Osteoblast (primary cell): ENCODE measurements around the gene RCOR1. TPM values are rescaled to one million over a fixed set of nuclear protein-coding genes. Genes with fewer than 3 reads are reported as not detected.

Experiments used
- DNase-seq: peaks from one replicate; pipeline ENCODE4 v3.0.0; 2011; ENCODE audit warnings: low spot score, mixed read lengths; ENCODE audit not compliant: insufficient read length; ENCODE audit errors: missing footprints
- H2AFZ ChIP-seq: 2 replicates; pipeline ENCODE4 v1.6.0; 2011; ENCODE audit warnings: mild to moderate bottlenecking, low read length
- H3K27ac ChIP-seq: 2 replicates; pipeline ENCODE4 v1.5.1; 2011; ENCODE audit warnings: mild to moderate bottlenecking, low read depth, low read length, moderate library complexity
- H3K27me3 ChIP-seq: 2 replicates; pipeline ENCODE4 v1.6.0; 2012; ENCODE audit warnings: mild to moderate bottlenecking, control low read depth, inconsistent platforms, low read length, moderate library complexity; ENCODE audit not compliant: insufficient read depth
- H3K36me3 ChIP-seq: 2 replicates; pipeline ENCODE4 v1.5.1; 2011; ENCODE audit warnings: mild to moderate bottlenecking, low read length, control low read depth, moderate library complexity; ENCODE audit not compliant: insufficient read depth
- H3K4me1 ChIP-seq: 2 replicates; pipeline ENCODE4 v1.5.1; 2011; ENCODE audit warnings: mild to moderate bottlenecking, low read length, control low read depth, moderate library complexity; ENCODE audit not compliant: insufficient read depth
- H3K4me2 ChIP-seq: 2 replicates; pipeline ENCODE4 v1.6.0; 2011; ENCODE audit warnings: mild to moderate bottlenecking, low read length; ENCODE audit not compliant: insufficient read depth
- H3K4me3 ChIP-seq: fragments of 200-600 bp; sonication (generic); 3 replicates; pipeline ENCODE4 v1.5.1; 2012; ENCODE audit warnings: mild to moderate bottlenecking, low read length, inconsistent platforms; ENCODE audit not compliant: insufficient read depth
- H3K79me2 ChIP-seq: 2 replicates; pipeline ENCODE4 v1.6.0; 2012; ENCODE audit warnings: mild to moderate bottlenecking, low read length, control low read depth, inconsistent platforms; ENCODE audit not compliant: insufficient read depth
- H3K9me3 ChIP-seq: 2 replicates; pipeline ENCODE4 v1.5.1; 2011; ENCODE audit warnings: low read depth, low read length, control low read depth
- H4K20me1 ChIP-seq: 2 replicates; pipeline ENCODE4 v1.6.0; 2012; ENCODE audit warnings: mild to moderate bottlenecking, low read length, control low read depth; ENCODE audit not compliant: insufficient read depth
- total RNA-seq: library from RNA; depleted of rRNA; stranded (reverse); fragments of >200 nt; gene quantifications from 2 replicates; pipeline ENCODE4 v1.2.3, GENCODE V29; 2012
- TF ChIP-seq, protein P1 (sequence below): IDR thresholded peaks from 2 replicates; pipeline ENCODE4 v1.5.1; 2011; ENCODE audit warnings: mild to moderate bottlenecking, low read depth, low read length, moderate library complexity; ENCODE audit errors: extremely low read depth

Gene RCOR1
- total RNA-seq, 1 donor: 11.6 TPM

DNA sequence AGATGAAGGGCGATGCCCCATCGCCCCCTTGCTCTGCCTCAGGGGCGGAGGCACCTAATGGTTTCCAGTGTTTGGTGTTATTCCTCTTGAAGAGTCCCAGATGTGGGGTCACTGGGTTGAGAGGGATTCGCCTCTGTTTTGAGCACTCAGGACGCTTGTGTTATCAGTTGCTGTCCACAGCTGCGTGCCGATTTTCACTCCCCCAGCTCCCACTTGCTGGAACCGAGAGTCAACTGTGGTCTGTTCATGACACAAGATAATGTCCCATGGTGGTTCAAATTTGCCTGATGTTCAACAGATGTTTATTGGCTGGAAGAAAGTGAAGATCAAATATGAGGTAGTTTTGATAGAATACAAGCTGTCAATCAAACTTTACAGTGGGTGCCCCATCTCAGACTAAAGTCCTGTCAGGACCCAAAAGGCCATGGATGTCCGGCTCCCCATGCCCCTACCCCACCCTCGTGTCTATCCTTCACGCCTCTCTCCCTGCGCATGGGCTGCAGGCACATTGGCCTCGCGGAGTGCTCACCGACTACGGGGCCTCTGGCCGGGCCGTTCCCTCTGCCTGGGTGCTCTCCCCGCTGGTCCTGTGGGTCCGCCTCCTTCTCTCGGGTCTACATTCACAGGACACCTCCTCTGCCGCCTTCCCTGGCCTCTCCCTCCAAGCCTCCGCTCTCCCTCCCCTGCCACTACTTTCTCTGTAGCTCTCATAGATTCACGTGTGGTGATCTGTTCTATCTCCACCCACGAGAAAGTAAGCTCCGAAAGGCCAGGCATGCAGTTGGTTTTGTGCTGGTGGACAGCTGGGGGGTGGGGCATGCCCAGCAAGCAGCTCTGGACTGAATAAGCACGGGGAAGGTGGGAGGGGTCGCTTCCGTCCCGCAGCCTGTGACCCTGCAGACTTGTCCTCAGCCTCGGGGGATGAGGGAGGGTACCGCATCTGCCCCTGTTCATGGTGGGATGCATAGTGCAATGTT, 178.0 kb downstream of the RCOR1 start:
- no peak overlapping the region for H3K4me2 ChIP-seq
- peak; percentile 55 for DNase-seq
- no peak overlapping the region for H3K27ac ChIP-seq
- H4K20me1 ChIP-seq: no peaks in the 10 kb centered on the region
- no peaks in the 10 kb centered on the region for H3K79me2 ChIP-seq
- peaks cover 6% of the 10 kb centered on the region for H3K4me1 ChIP-seq
- TF ChIP-seq, protein P1, sequence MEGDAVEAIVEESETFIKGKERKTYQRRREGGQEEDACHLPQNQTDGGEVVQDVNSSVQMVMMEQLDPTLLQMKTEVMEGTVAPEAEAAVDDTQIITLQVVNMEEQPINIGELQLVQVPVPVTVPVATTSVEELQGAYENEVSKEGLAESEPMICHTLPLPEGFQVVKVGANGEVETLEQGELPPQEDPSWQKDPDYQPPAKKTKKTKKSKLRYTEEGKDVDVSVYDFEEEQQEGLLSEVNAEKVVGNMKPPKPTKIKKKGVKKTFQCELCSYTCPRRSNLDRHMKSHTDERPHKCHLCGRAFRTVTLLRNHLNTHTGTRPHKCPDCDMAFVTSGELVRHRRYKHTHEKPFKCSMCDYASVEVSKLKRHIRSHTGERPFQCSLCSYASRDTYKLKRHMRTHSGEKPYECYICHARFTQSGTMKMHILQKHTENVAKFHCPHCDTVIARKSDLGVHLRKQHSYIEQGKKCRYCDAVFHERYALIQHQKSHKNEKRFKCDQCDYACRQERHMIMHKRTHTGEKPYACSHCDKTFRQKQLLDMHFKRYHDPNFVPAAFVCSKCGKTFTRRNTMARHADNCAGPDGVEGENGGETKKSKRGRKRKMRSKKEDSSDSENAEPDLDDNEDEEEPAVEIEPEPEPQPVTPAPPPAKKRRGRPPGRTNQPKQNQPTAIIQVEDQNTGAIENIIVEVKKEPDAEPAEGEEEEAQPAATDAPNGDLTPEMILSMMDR: no peak
- H3K27me3 ChIP-seq: no peaks in the 10 kb centered on the region
- H3K9me3 ChIP-seq: no peaks in the 10 kb centered on the region
- H3K36me3 ChIP-seq: no peaks in the 10 kb centered on the region
- no peak overlapping the region for H3K4me3 ChIP-seq
- H2AFZ ChIP-seq: no peak overlapping the region

DNA sequence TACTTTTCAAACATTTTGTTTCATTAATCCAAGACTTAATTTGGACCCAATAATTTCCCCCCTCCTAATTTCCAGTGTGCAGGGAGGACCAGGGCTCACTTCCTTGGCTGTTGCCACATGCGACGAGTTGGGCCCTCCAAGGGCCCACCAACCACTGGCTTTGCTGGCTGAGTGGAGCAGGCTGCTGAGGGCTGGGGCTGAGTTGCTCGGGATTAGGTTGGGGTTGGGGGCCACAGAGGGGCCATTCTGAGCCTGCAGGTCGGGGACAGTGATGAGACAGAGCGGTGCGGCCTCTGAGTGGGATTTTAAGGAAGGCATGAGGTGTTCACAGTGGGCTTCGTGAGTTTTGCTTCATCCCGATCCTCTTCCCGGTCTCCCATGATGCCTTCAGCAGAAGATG, 178.7 kb downstream of the RCOR1 start:
- H3K27me3 ChIP-seq: no peaks in the 10 kb centered on the region
- no peak for DNase-seq
- no peaks in the 10 kb centered on the region for H4K20me1 ChIP-seq
- TF ChIP-seq, protein P1: no peak
- H3K4me1 ChIP-seq: peaks cover 8% of the 10 kb centered on the region
- no peak overlapping the region for H3K4me2 ChIP-seq
- H3K27ac ChIP-seq: no peak overlapping the region
- H3K79me2 ChIP-seq: no peaks in the 10 kb centered on the region
- no peak overlapping the region for H2AFZ ChIP-seq
- H3K9me3 ChIP-seq: no peaks in the 10 kb centered on the region
- H3K36me3 ChIP-seq: no peaks in the 10 kb centered on the region
- no peak overlapping the region for H3K4me3 ChIP-seq

DNA sequence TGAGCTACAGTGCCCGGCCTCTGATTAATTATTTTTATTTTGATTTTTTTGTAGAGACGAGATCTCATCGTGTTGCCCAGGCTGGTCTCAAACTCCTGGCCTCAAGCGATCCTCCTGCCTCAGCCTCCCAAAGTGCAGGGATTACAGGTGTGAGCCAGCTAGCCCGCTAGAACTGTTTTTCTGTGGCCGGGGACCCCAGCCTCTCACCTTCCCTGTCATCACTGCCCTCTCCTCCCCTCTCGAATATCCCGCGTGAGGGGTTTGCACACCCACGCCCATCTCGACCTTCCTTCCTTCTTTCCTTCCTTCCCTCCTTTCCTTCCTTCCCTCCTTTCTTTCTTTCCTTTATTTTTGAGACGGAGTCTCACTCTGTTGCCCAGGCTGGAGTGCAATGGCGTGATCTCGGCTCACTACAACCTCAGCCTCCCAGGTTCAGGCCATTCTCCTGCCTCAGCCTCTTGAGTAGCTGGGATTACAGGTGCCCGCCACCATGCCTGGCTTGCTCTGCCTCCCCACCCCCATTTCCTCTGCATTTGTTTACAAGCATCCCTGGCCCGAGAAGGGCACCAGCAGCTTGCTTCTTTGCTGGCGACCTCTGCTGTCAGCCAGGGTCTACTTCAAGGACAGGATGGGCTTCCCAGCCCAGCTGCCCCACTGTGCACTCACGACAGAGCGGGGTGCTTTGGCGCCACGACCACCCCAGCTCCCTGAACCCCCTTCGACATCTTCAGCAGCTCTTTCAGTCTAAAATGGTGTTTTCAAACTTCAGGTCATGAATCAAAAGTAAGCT, 180.5 kb downstream of the RCOR1 start:
- Histone ChIP-seq H3K27me3 (no peaks in the 10 kb centered on the region), H3K4me2 (no peak overlapping the region), H3K4me3 (no peak overlapping the region), H3K79me2 (no peaks in the 10 kb centered on the region), H3K36me3 (no peaks in the 10 kb centered on the region), H2AFZ (no peak overlapping the region), H3K4me1 (peaks cover 15% of the 10 kb centered on the region), H3K9me3 (no peaks in the 10 kb centered on the region), H3K27ac (no peak overlapping the region), H4K20me1 (no peaks in the 10 kb centered on the region)
- DNase-seq: peak; percentile 88
- TF ChIP-seq, protein P1: no peak
